Right lobe of liver (tissue), 6 donors: ENCODE data around the gene RIMS1. TPM values are rescaled to one million over a fixed set of nuclear protein-coding genes. Genes with fewer than 3 reads are reported as not detected.

Experiments
- ATAC-seq, 4 donors: fragments of 200-7000 bp; cut with Tn5 transposase; one replicate each; pipeline ENCODE4 v1.9.1; 2020; ENCODE audit warnings: mild to moderate bottlenecking in 4 of 4, moderate library complexity in 4 of 4
- DNase-seq, 3 donors: peaks; one replicate each; pipeline ENCODE4 v3.0.0-alpha.2; 2020
- H3K27ac ChIP-seq, 3 donors: fragments of 200-600 bp; one replicate each; pipeline ENCODE4 v1.8.0; 2022
- H3K27me3 ChIP-seq, 2 donors: fragments of 200-600 bp; one replicate each; pipeline ENCODE4 v1.8.0; 2022
- H3K36me3 ChIP-seq, 4 donors: fragments of 200-600 bp; sonication (generic) in 1 of 4; one replicate each; pipeline versions ENCODE4 v1.5.1 to v1.8.0; 2017 to 2022; ENCODE audit warnings: control low read depth in 1 of 4
- H3K4me1 ChIP-seq, 4 donors: fragments of 200-600 bp; sonication (generic) in 1 of 4; one replicate each; pipeline versions ENCODE4 v1.5.1 to v1.8.0; 2017 to 2022; ENCODE audit warnings: control low read depth in 1 of 4
- H3K4me3 ChIP-seq, 3 donors: fragments of 200-600 bp; one replicate each; pipeline ENCODE4 v1.8.0; 2022
- H3K9me3 ChIP-seq, 4 donors: fragments of 200-600 bp; sonication (generic) in 1 of 4; one replicate each; pipeline versions ENCODE4 v1.5.1 to v1.8.0; 2017 to 2022; ENCODE audit warnings: control low read depth in 1 of 4
- POLR2A ChIP-seq: fragments of 450-650 bp; IDR thresholded peaks from one replicate; pipeline ENCODE4 v1.6.1; 2017; ENCODE audit warnings: antibody characterized with exemption, mild to moderate bottlenecking
- WGBS: methylation state at CpG from one replicate; pipeline ENCODE4 v1.1.6; 2018; ENCODE audit warnings: low coverage, low lambda C conversion rate; ENCODE audit not compliant: insufficient coverage; ENCODE audit errors: missing lambda C conversion rate; 5-methylcytosine and 5-hydroxymethylcytosine counted together
- intact Hi-C, 2 donors: fragments of 100-400 bp; cut with DNase I; formaldehyde crosslinking; loops; one replicate each; pipeline versions ENCODE4 v1.11.2 to v1.14.1; 2022
- total RNA-seq, 6 experiments: library from RNA; depleted of rRNA in 2 of 6; stranded (reverse); fragments of >200 nt in 2 of 6; fragmentation: NEBNext Ultra II Directional in 3 of 6; extraction: Animal tissue kit (Norgen Biotek cat#: 25700) in 3 of 6; gene quantifications; one replicate each; pipeline versions ENCODE4 v1.1.0 to v1.2.4, GENCODE V29; 2016 to 2023
- TF ChIP-seq, protein P1 (sequence below), 4 donors: fragments of 200-600 bp in 3 of 4; fragments of 450-650 bp in 1 of 4; IDR thresholded peaks; one replicate each; pipeline versions ENCODE4 v1.5.1 to v1.8.0; 2016 to 2022; ENCODE audit warnings: antibody characterized with exemption in 4 of 4, mild to moderate bottlenecking in 2 of 4
- donor health status: DM: no; HTN: yes; CAD: no.
- donor health status: DM: no; HTN: no; CAD: no.
- donor health status: DM: no; HTN: no; CAD: no.
- donor health status: DM: no; HTN: yes; CAD: no.
- donor health status: DM: no; HTN: yes; CAD: no.

The RIMS1 gene
- total RNA-seq, 6 experiments from 2014 or later: 0.09 to 0.69 TPM; not detected in 4

DNA sequence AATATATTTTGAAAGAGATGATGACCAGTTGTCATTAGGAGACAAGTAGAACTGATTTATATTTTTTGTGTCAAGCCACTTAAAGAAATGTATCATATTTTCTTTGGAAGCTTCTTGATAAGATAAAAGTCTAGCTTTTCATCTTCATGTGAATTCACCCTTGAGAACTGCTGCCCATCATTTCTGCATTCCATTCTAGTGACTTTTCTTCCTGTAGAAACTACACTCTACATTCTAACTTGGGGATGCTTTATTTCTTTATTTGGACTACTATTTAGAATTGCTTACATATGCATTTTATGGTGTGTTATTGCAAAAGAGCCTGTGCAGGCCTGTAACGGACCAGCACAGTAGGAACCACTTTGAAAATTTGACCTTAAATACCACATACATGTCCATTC, 400.6 kb downstream of the RIMS1 start:
- Histone ChIP-seq H3K9me3 (no peaks in the 10 kb centered on the region), H3K4me1 (no peaks in the 10 kb centered on the region), H3K4me3 (no peak overlapping the region), H3K27me3 (no peaks in the 10 kb centered on the region), H3K27ac (no peak overlapping the region), H3K36me3 (no peaks in the 10 kb centered on the region)
- 60% methylated on average over 1 of the region's 1 CpG for WGBS
- ATAC-seq: no peak
- intact Hi-C loops: no loop called here
- TF ChIP-seq, protein P1, sequence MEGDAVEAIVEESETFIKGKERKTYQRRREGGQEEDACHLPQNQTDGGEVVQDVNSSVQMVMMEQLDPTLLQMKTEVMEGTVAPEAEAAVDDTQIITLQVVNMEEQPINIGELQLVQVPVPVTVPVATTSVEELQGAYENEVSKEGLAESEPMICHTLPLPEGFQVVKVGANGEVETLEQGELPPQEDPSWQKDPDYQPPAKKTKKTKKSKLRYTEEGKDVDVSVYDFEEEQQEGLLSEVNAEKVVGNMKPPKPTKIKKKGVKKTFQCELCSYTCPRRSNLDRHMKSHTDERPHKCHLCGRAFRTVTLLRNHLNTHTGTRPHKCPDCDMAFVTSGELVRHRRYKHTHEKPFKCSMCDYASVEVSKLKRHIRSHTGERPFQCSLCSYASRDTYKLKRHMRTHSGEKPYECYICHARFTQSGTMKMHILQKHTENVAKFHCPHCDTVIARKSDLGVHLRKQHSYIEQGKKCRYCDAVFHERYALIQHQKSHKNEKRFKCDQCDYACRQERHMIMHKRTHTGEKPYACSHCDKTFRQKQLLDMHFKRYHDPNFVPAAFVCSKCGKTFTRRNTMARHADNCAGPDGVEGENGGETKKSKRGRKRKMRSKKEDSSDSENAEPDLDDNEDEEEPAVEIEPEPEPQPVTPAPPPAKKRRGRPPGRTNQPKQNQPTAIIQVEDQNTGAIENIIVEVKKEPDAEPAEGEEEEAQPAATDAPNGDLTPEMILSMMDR (IDR thresholded peaks at IDR 0.05): no peak
- TF ChIP-seq POLR2A: no peak
- no peak for DNase-seq

DNA sequence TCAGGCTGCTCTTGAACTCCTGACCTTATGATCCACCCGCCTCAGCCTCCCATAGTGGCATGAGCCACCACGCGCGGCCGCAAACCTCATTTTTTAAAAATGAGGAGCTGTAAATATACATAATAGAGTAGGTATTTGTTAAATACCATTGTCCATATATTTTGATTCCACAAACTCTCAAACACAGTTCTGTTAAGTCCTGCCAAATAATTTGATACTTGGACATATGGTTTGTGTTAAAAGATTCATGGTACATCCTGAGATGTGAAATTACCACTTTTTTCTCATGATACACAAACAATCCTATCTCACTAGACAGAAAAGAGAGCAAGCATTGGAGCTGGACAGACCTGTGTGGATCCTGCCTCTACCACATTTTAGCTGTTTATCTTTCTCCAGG, 401.5 kb downstream of the RIMS1 start:
- TF ChIP-seq POLR2A: no peak
- TF ChIP-seq, protein P1 (IDR thresholded peaks at IDR 0.05): no peak
- no peak for ATAC-seq
- DNase-seq: no peak
- Histone ChIP-seq H3K27me3 (no peaks in the 10 kb centered on the region), H3K27ac (no peak overlapping the region), H3K36me3 (no peaks in the 10 kb centered on the region), H3K9me3 (no peaks in the 10 kb centered on the region), H3K4me3 (no peak overlapping the region), H3K4me1 (no peaks in the 10 kb centered on the region)
- intact Hi-C loops: no loop called here
- 56% methylated on average over 5 of the region's 5 CpGs for WGBS

DNA sequence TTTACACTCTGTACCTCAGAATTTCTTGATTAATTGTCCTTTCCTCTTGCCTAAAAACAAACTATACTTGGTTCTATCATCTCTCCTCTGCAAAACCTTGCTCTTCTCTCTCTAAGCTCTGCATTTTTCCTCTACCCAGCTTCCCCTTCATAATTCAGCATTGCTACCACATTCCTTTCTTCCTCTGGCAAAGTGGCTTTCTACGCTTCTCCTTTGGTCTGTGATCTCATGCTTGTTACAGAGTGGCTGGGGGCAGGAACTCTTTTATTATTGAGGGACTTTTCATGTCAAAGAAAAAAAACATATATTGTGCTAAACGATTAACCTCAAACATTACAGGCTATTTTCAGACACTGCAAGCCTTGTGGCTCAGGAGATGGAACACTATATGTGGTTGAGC, 402.2 kb downstream of the RIMS1 start:
- Histone ChIP-seq H3K27me3 (no peaks in the 10 kb centered on the region), H3K4me1 (no peaks in the 10 kb centered on the region), H3K36me3 (no peaks in the 10 kb centered on the region), H3K27ac (no peak overlapping the region), H3K4me3 (no peak overlapping the region), H3K9me3 (no peaks in the 10 kb centered on the region)
- ATAC-seq: no peak
- WGBS: 53% methylated on average over 2 of the region's 2 CpGs
- TF ChIP-seq, protein P1 (IDR thresholded peaks at IDR 0.05): no peak
- no peak for TF ChIP-seq POLR2A
- DNase-seq: no peak
- intact Hi-C loops: no loop called here

DNA sequence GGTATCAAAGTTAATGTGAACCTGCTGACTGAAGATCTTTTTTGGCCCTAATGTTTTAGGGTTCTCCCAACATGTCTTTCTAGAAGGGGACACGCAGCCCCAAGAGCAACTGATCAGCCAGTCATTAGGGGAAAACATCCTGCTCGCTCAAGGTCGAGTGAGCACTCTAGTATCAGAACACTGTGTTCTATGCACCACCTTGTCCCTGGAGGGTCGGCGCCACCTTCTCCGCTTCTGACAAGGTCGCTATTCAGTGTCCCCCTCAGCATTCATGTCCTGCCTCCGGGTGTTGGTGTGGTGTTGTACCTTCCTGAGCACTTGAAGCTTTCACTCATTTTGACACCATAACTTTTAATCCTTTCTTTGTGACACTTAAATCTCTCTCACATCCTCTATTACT, 404.3 kb downstream of the RIMS1 start:
- H3K27me3 ChIP-seq: no peaks in the 10 kb centered on the region
- no peaks in the 10 kb centered on the region for H3K4me1 ChIP-seq
- DNase-seq: peak in 1 of 3 donors; percentile 16
- no peaks in the 10 kb centered on the region for H3K9me3 ChIP-seq
- 80% methylated on average over 8 of the region's 8 CpGs for WGBS
- no peaks in the 10 kb centered on the region for H3K36me3 ChIP-seq
- no peak for ATAC-seq
- H3K4me3 ChIP-seq: no peak overlapping the region
- intact Hi-C loops: no loop called here
- no peak for TF ChIP-seq POLR2A
- TF ChIP-seq, protein P1 (IDR thresholded peaks at IDR 0.05): no peak
- no peak overlapping the region for H3K27ac ChIP-seq

DNA sequence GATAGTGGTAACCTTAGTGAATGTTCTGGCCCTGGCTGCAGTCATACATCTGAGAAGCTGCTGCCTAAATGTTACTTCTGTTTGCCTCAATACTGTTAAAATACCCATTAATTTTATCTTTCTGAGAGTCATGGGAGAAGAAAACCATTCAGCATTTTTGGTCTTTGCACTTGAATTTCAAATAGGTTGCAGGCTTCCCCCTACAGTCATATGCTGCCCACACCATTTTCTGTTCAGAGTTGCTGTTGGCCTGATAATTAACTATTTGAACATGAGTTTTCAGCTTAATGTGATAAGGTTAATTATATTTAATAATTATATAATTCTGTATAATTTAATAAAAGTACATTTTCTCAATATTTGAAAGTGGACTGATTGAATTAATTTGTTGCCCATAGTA, 410.0 kb downstream of the RIMS1 start:
- Histone ChIP-seq H3K9me3 (no peaks in the 10 kb centered on the region), H3K27ac (no peak overlapping the region), H3K27me3 (no peaks in the 10 kb centered on the region), H3K4me1 (no peaks in the 10 kb centered on the region), H3K4me3 (no peak overlapping the region), H3K36me3 (no peaks in the 10 kb centered on the region)
- TF ChIP-seq POLR2A: no peak
- TF ChIP-seq, protein P1 (IDR thresholded peaks at IDR 0.05): no peak
- no peak for ATAC-seq
- DNase-seq: no peak
- intact Hi-C loops: no loop called here
